Hypothalamus (tissue), 51 donors: Measurements from ENCODE around the gene ZNF280A.
"Not testable (repeated sequence)": the region's sequence is repeated elsewhere in the genome, so short reads cannot be mapped to it uniquely, and the experiment has no call there.

Source experiments
- DNase-seq, 51 donors: peaks; one replicate each; lab custom pipeline; 2025; lab: John Stamatoyannopoulos, UW

The ZNF280A gene

DNA sequence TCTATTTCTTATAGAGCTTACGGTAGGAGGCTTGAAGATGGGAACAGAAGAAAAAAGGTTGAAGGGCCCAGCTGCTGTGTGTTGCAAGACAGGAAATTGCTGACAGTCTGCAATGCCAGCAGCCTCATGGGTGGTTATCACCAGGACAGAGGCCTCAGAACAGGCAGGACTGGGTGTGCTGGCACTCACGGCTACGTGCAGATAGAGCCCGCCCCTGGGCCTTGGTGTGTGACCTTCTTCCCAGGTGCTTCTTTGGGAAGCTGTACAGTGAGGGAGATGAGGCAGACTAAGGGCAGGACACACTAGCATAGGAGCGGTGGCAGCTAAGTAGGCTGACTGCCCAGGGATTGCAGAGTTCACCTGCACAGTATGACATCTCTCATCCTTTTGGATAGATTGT, 26.4 kb upstream of the ZNF280A start:
- peak in 3 of 51 donors; percentile 0 to 15 (median 1) for DNase-seq

DNA sequence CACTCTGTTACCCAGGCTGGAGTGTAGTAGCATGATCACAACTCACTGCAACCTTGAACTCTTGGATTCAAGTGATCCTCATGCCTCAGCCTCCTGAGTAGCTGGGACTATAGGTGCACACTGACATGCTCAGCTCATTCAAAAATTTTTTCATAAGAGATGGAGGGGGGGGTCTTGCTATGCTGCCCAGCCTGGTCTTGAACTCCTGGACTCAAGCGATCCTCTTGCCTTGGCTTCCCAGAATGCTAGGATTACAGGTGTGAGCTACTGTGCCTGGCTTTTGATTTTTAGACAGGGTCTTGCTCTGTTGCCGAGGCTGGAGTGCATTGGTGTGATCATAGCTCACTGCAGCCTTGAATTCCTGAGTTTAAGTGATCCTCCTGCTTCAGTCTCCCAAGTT, 25.0 kb upstream of the ZNF280A start:
- DNase-seq: no peak

DNA sequence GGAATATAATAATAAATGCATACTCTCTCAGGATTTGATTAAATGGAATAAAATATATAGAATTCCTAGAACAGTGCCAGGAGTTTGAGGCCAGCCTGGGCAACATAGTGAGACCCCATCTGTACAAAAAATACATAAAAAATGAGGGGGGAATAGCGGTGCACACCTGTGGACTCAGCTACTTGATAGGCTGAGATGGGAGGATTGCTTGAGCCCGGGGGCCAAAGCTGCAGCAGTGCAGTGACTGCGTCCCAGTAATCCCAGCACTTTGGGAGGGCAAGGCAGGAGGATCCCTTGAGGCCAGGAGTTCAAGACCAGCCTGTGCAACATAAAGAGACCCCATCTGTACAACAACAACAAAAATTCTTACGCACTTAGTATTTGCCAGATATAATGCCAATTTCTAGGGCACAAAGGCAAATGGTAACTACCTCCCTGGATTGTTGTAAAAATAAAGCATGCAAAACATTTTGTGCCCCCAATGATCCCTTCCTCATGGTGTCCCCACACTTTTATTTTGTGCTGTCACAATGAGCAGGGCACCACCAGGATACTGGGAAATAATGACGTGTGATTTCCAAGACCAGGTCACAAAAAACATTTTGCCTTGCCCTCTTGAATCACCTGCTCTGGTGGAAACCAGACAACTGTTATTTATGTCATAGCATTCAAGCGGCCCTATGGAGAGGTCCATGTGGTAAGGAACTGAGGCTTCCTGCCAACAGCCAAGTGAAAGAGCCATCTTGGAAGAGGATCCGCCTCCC, 18.3 kb upstream of the ZNF280A start:
- DNase-seq: no peak

DNA sequence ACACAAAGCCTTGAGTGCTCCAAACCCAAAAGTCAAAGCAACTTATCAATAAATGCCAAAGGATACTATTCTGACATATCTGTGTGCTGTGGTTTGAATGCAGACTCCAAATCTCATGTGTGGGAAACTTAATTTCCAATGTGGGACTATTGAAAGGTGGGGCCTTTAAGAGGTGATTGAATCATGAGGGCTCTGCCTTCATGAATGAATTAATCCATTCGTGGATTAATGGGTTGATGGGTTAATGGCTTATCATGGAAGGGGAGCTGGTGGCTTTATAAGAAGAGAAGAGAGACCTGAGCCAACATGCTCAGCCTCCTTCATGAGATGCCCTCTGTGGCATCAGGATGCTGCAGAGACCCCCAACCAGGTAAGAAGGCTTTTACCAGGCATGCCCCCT, 16.8 kb upstream of the ZNF280A start:
- DNase-seq: no peak

DNA sequence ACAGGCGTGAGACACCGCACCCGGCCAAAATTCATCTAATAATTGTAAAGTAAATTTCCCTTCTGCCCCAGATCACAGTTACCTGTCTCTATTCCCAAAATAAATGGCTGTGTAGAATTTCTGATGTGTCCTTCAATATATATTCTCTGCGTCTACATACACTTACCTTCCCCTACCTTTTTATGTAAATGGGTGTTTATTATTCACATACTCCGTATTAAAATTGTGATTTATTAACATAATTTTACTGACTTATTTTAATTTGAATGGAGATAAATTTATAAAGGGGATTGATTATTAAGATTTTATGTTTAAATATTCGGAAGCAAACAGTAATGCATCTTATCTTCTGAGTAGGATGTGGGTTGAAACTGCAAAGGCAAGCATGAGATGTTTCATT, 16.4 kb upstream of the ZNF280A start:
- no peak for DNase-seq

DNA sequence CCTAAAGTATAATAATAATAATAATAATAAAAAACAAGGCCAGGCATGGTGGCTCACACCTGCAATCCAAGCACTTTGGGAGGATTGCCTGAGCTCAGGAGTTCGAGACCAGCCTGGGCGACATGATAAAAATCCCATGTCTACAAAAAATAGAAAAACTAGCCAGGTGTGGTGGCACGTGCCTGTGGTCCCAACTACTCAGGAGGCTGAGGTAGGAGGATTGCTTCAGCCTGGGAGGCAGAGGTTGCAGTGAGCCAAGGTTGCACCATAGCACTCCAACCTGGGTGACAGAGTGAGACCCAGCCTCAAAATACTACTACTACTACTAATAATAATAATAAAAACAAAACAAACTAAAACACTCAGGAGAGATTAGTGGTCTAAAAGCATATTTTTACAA, 15.6 kb upstream of the ZNF280A start:
- DNase-seq: no peak

DNA sequence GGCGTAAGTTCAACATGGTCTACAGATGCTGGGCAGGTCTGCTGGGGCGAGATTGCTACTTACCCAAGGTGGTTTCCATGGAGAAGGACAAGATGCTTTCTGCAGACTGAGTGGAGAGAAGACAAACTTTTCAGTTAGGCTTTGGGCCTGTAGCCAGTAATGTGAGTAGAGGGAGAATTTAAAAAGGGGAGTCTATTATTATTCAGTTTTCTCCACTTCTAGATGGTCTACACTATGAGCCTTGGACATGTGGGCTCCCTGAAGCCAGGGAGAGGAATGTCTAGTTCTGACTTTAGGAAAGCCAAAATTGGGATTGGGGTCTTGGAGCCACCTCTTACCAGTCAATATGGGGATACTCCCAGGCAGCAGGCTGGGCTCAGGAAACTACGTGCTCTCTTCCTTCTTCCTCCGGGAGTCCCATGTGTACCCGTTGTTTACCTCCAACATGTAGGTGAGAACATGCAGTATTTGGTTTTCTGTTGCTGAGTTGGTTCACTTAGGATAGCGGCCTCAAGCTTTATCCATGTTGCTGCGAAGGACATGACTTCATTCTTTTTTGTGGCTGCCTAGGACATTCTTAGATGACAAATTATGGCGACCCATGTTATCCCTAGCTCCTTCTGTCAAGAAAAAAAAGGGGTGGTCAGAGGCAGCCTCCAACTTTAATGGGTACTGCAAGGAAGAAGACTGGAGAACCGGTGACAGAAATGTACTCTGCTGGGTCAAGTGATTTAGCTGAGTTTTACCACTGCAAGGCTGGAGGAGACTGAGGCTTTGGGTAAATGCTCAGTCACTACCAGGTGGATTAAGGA, 14.7 kb upstream of the ZNF280A start:
- no peak for DNase-seq

DNA sequence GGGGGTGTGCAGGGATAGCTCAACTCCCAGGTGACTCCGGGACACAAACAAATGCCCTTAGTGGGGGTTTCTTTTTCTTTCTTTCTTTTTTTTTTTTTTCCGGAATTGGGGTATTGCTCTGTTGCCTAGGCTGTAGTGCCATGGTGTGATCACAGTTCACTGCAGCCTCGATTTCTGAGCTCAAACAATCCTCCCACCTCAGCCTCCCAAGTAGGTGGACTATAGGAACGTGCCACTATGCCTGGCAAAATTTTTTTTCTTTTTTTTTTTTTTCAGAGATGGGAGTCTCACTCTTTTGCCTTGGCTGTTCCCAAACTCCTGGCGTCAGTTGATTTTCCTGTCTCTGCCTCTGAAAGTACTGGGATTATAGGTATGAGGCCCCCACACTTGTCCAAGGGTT, 13.8 kb upstream of the ZNF280A start:
- no peak for DNase-seq

DNA sequence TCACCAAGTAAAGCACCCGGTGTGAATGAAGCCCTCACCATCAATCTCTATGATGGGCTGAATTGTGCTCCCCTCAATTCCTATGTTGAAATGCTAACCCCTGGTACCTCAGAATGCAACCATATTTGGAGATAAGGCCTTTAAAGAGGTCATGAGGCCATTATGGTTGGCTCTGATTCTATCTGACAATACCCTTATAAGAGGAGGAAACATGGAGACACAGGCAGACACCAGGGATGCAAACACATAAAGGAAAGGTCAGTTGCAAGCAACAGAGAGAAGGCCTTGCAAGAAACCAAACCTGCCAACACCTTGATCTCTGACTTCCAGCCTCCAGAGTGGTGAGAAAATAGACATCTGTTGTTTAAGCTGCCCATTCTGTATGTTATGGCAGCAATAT, 13.3 kb upstream of the ZNF280A start:
- DNase-seq: no peak

DNA sequence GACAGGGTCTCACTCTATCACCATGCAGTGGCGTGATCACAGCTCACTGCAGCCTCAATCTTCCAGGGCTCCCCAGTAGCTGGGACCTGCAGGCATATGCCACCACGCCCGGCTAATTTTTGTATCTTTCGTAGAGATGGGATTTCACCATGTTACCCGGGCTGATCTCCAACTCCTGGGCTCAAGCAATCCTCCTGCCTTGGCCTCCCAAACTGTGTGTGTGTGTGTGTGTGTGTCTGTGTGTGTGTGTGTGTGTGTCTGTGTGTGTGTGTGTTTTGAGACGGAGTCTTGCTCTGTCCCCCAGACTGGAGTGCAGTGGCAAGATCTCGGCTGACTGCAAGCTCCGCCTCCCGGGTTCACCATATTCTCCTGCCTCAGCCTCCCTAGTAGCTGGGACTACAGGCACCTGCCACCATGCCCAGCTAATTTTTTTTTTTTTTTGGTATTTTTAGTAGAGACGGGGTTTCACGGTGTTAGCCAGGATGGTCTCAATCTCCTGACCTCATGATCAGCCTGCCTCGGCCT, 12.5 kb upstream of the ZNF280A start:
- not testable (repeated sequence) for DNase-seq

DNA sequence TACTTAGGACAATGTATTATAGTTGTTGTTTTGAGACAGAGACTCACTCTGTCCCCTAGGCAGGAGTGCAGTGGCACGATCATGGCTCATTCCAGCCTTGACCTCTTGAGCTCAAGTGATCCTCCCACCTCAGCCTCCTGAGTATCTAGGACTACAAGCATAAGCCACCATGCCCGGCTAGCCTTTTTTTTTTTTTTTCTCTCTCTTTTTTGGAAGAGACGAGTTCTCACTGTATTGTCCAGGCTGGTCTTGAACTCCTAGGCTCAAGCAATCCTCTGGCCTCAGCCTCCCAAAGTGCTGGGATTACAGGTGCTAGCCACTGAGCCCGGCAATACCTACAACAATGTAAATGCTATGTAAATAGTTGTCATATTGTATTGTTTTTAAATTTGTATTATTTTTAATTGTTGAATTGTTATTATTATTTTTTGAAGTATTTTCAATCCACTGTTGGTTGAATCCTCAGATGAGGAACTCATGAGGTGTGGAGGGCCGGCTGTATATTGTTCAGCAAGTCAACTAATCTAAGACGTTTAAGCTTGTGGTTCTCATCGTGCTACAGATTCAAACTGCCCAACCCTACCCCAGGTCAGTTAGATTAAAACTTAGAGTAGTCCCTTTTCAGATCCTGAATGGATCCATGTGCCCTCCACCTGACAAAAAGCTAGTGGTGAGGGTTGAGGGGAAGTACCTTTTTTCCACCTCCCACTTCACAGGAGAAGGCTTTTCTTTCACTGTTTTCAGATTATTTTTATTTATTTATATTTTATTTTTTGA, 11.9 kb upstream of the ZNF280A start:
- DNase-seq: no peak

DNA sequence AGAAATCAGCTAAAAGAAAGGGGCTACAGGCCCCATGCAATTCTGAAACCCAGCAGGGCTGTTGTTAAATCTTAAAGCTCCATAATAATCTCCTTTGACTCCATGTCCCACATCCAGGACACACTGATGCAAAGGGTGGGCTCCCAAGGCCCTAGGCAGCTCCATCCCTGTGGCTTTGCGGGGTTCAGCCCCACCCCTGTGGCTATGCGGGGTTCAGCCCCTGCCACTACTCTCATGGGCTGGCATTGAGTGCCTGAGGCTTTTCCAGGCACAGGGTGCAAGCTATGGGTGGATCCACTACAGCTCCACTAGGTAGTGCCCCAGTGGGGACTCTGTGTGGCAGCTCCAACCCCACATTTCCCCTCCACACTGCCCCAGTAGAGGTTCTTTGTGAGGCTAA, 8.7 kb upstream of the ZNF280A start:
- no peak for DNase-seq

DNA sequence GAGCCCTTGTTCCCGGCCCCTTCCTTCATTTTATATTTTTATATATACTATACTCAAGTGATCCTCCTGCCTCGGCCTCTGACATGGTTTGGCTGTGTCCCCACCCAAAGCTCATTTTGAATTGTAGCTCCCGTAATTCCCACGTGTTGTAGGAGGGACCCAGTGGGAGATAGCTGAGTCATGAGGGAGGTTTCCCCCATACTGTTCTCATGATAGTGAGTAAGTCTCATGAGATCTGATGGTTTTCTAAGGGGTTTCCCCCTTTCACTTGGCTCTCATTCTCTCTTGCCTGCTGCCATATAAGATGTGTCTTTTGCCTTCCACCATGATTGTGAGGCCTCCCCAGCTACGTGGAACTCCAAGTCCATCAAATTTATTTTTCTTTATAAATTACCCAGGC, 7.2 kb upstream of the ZNF280A start:
- no peak for DNase-seq

DNA sequence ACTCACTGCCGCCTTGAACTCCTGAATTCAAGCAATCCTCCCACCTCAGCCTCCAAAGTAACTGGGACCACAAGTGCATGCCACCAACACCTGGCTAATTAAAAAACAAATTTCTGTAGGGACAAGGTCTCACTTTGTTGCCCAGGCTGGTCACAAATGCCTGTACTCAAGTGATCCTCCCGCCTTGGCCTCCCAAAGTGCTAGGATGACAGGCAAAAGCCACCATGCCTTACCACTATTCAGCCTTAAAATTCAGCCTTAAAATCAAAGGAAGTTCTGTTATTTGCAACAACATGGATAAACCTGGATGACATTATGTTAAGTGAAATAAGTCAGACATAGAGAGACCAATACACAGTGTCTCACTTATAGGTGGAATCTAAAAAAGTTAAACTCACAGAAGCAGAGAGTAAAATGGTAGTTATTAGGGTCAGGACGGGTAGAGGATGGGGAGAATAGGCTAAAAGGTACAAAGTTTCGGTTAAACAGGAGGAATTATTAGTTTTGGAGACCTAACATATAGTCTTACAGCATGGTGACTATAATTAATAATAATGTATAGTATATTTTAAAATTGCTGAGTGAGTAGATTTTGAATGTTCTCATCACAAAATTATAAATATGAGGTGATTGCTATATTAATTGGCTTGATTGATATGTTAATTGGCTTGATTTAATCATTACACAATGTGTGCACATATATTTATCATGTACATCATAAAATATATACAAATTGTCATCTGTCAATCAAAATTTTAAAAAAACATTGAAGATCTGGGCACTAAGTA, 6.2 kb upstream of the ZNF280A start:
- DNase-seq: no peak

DNA sequence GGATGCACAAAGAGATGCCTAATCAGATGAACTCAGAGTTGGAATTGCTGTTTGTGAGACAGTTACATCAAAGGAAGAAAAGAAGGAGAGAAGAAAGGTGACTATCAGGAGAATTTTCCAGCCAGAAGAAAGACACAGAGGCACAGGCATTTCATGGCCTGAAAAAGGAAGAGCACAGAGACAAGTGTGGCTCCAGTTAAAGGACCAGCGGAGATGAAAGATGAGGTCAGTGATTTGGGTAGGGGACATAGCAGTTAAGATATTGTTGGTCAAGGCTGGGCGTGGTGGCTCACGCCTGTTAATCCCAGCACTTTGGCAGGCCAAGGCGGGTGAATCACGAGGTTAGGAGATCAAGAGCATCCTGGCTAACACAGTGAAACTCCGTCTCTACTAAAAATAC, 3.4 kb upstream of the ZNF280A start:
- no peak for DNase-seq

DNA sequence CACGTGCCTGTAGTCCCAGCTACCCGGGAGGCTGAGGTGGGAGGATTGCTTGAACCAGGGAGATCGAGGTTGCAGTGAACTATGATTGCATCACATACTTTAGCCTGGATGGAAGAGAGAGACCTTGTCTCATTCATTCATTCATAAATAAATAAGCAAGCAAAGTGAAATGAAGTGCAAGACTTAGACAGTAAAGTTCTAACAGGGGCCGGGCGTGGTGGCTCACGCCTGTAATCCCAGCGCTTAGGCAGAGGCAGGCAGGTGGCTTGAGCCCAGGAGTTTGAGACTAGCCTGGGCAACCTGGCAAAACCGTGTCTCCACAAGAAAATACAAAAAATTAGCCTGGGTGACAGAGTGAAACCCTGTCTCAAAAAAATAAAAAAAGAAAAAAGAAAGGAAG, 1.6 kb upstream of the ZNF280A start:
- DNase-seq: no peak

DNA sequence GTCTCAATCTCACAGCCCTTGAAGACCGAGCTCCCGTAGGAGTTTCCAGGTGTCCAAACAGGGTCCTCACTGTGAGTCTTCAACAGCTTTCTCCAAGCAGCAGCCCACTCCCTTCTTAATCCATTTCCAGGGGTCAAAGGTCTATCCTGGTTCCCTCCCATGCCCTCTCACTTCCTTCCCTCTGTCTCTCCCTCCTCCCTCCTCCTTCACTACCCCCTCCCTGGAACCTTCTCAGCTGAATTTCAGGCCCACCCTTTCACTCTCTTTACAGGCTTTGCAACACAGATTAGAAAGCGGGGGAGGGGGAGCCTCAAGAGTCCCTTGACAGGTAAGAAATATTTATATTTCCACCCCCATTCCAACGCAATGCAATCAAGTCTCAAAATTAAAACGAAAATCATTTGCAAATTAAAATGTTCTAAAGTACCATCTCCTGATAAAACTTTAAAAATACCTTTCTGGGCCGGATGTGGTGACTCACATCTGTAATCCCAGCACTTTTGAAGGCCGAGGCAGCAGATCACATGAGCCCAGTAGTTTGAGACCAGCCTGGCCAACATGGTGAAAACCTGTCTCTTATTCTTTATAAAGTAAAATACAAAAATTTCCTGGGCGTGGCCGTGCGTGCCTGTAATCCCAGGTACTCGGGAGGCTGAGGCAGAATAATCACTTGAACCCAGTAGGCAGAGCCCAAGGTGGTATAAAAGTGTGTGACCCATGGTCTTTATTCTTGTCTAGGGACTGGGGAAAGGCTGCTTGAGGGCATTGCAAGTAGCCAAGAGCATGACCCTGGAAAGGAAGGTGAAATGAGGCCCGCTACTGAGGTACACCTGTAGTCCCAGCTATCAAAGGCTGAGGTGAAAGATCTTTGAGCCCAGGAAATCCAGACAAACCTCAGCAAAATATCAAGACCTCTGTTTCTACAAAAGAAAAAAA, 865 bp upstream of the ZNF280A start:
- no peak for DNase-seq

DNA sequence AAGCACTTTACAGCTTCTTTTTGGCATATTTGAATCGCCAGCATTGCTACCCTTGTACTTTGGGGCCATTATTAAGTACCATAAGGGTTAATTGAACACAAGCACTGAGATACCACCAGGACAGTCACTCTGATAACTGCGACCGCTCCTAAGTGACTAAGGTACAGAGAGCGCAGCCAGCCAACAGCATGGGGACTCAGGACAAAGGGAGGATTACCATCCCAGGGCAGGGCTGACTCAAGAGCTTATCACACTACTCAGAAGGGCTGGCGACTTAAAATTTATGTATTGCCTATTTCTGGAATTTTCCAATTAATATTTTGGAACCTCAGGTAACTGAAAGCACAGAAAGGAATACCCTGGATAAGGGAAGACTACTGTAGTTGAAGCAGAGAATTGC, 479 bp downstream of the ZNF280A start:
- DNase-seq: no peak

DNA sequence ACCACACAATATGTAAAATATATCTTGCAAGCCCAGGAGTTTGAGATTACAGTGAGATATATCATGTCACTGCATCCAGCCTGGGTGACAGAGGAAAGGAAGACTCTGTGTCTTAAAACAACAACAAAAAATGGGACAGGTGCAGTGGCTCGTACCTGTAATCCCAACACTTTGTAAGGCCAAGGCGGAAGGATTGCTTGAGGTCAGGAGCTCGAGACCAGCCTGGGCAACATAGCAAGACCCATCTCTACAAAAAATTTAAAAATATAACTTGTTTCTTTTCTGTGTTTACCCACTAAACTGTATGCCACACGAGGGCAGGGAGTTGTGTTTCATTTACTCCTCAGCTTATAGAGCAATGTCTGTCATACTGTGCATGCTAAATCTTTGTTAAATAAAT, 3.1 kb downstream of the ZNF280A start:
- DNase-seq: no peak
